PC-9 (cell line): ENCODE results near the gene ZSWIM5. TPM values are rescaled to one million over a fixed set of nuclear protein-coding genes. Genes with fewer than 3 reads are reported as not detected.

Experiments used
- BruUV-seq: library from RNA; stranded (reverse); fragments of 400-500 nt; replicated peaks from 2 replicates; lab custom pipeline; 2021; lab: Mats Ljungman, UMichigan
- CTCF ChIA-PET: fragments of 300-600 bp; sonication (Branson Sonifier 250); formaldehyde crosslinking; loops from one replicate; lab custom pipeline; 2022; ENCODE audit warnings: antibody characterized with exemption; lab: Charles Lee
- POLR2A ChIA-PET: fragments of 300-600 bp; sonication (Branson Sonifier 250); formaldehyde crosslinking; loops from one replicate; lab custom pipeline; 2022; ENCODE audit warnings: antibody characterized with exemption; ENCODE audit not compliant: unreplicated experiment; lab: Charles Lee
- DNase-seq, 2 experiments: peaks; one replicate each; pipeline versions ENCODE4 v3.0.0 to v3.0.0-alpha.2; 2015 to 2022; ENCODE audit warnings: mixed read lengths in 1 of 2
- H2AFZ ChIP-seq: fragments of 200-600 bp; sonication (generic); 2 replicates; pipeline ENCODE4 v1.8.1; 2017; ENCODE audit warnings: antibody characterized with exemption
- H3F3A ChIP-seq: fragments of 200-600 bp; sonication (generic); 2 replicates; pipeline ENCODE4 v1.8.1; 2017; ENCODE audit warnings: antibody characterized with exemption, mild to moderate bottlenecking, low read depth; ENCODE audit not compliant: insufficient read depth
- H3K27ac ChIP-seq: fragments of 200-600 bp; sonication (generic); 2 replicates; pipeline ENCODE4 v1.6.1; 2016; ENCODE audit warnings: mixed run types
- H3K27me3 ChIP-seq: fragments of 200-600 bp; sonication (generic); 2 replicates; pipeline ENCODE4 v1.6.1; 2016; ENCODE audit warnings: low read depth, mixed run types; ENCODE audit not compliant: insufficient read depth
- H3K36me3 ChIP-seq: fragments of 200-600 bp; sonication (generic); 2 replicates; pipeline ENCODE4 v1.6.1; 2016; ENCODE audit warnings: low read depth, mixed run types
- H3K4me1 ChIP-seq: fragments of 200-600 bp; sonication (generic); replicated peaks from 2 replicates; pipeline ENCODE4 v1.6.1; 2016; ENCODE audit warnings: mixed run types; ENCODE audit not compliant: insufficient read depth
- H3K4me2 ChIP-seq: fragments of 200-600 bp; sonication (generic); 2 replicates; pipeline ENCODE4 v1.6.1; 2017; ENCODE audit warnings: mixed run types
- H3K4me3 ChIP-seq: fragments of 200-600 bp; sonication (generic); 2 replicates; pipeline ENCODE4 v1.6.1; 2016; ENCODE audit warnings: mixed run types
- H3K79me2 ChIP-seq: fragments of 200-600 bp; sonication (generic); 2 replicates; pipeline ENCODE4 v1.6.1; 2017; ENCODE audit warnings: low read depth, mixed run types
- H3K9me2 ChIP-seq: fragments of 200-600 bp; sonication (generic); 2 replicates; pipeline ENCODE4 v1.8.1; 2017; ENCODE audit warnings: mild to moderate bottlenecking; ENCODE audit not compliant: insufficient read depth
- H3K9me3 ChIP-seq: fragments of 200-600 bp; sonication (generic); 2 replicates; pipeline ENCODE4 v1.8.1; 2016; ENCODE audit warnings: low read depth; ENCODE audit not compliant: insufficient read depth
- H4K20me1 ChIP-seq: fragments of 200-600 bp; sonication (generic); 2 replicates; pipeline ENCODE4 v1.8.1; 2017; ENCODE audit not compliant: insufficient read depth
- CTCF ChIP-seq: fragments of 200-600 bp; sonication (generic); conservative IDR thresholded peaks from 2 replicates; pipeline ENCODE4 v1.6.1; 2017; ENCODE audit warnings: mixed run types, antibody characterized with exemption, mild to moderate bottlenecking, moderate library complexity
- EZH2 ChIP-seq: fragments of 200-600 bp; sonication (generic); IDR thresholded peaks from 2 replicates; pipeline ENCODE4 v1.8.0; 2017; ENCODE audit warnings: antibody characterized with exemption, low read depth
- intact Hi-C: fragments of 100-400 bp; cut with micrococcal nuclease; formaldehyde crosslinking; loops from one replicate; pipeline ENCODE4 v1.10.0; 2022; ENCODE audit not compliant: unreplicated experiment
- total RNA-seq: library from RNA; stranded (reverse); gene quantifications from 2 replicates; pipeline ENCODE4 v1.2.3, GENCODE V29; 2021

The ZSWIM5 gene
- total RNA-seq, 1 experiment from 2014 or later: 0.50 TPM

DNA sequence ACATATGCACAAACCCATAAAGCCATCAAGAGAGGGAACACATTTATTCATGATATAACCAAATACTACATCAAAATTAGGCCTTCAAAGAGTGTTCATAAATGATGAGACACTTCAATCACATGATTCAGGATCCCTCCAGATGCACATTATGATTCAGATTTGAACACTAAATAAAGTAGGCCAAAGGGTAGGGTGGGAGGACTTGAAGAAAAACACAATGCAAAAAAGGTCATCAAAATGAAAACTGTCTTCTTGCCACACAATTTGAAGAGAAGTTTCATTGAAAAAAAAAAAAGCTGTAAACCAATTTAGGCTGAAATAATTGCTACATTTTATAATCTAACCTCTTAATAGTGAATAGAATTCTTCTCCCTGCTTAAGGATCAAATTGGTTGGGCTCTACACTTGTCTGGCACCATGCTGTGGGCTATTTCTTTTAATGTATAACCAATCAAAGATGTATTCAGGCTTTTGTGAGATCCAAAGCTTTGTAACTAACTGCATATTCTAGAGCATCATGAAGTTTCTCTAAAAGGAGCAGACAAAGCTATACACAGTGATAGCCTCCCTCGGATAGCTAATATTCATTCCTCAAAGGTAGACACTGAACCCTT lies 58.1 kb downstream of the ZSWIM5 start:
- ChIA-PET CTCF (no interaction called here), POLR2A (no interaction called here)
- Histone ChIP-seq H3F3A (no peaks in the 10 kb centered on the region), H3K27ac (no peak overlapping the region), H3K4me3 (no peak overlapping the region), H3K79me2 (no peaks in the 10 kb centered on the region), H3K9me3 (peaks cover 3% of the 10 kb centered on the region; the same call in 1 of the 2 replicates), H2AFZ (no peak overlapping the region), H3K4me1 (no peaks in the 10 kb centered on the region), H4K20me1 (no peaks in the 10 kb centered on the region), H3K27me3 (no peaks in the 10 kb centered on the region), H3K36me3 (no peaks in the 10 kb centered on the region), H3K9me2 (no peaks in the 10 kb centered on the region; the same call in 1 of the 2 replicates), H3K4me2 (no peak overlapping the region)
- DNase-seq: no peak
- no TSS peak for BruUV-seq
- no peak for TF ChIP-seq EZH2
- no peak for TF ChIP-seq CTCF
- intact Hi-C loops: no loop called here

GRCh38 chr1:45146833-45147232 lies 59.6 kb downstream of the ZSWIM5 start:
- POLR2A ChIA-PET: no interaction called here

DNA sequence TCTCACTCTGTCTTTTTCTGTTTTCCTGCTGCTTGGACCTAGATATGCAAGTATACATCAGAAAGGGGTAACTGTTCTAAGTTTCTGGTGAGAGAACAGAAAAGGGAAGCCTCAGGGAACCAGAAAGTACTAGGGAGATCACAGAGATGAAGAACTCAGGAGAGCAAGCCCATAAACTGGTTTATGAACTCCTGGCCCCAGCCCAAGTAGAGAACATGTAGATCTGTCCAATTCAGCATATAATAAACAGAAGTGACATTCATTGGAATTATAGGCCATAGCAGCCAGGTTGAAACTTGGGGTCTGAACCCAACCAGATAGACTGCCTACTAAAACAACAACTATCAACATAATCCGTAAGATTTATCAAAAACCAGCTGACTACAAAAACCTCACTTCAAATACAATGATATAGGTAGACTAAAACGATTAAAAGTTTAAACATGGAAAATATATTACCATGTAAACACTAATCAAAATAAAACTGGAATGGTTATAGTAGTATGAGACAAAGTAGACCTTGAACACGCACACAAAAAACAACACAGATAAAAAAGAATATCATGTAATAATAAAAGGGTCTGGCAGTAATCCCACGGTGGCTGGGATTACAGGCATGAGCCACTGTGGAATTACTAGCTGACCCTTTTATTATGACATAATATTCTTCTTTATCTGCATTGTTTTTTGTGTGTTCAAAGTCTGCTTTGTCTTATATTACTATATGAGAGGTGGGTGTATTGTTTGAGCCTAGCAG lies 65.0 kb downstream of the ZSWIM5 start:
- Histone ChIP-seq H3F3A (no peaks in the 10 kb centered on the region), H3K4me3 (no peak overlapping the region), H3K36me3 (no peaks in the 10 kb centered on the region), H3K4me1 (no peaks in the 10 kb centered on the region), H3K9me3 (no peaks in the 10 kb centered on the region), H3K4me2 (no peak overlapping the region), H3K27me3 (no peaks in the 10 kb centered on the region), H2AFZ (no peak overlapping the region), H3K27ac (no peak overlapping the region), H4K20me1 (no peaks in the 10 kb centered on the region), H3K79me2 (no peaks in the 10 kb centered on the region), H3K9me2 (no peaks in the 10 kb centered on the region)
- ChIA-PET POLR2A (interaction anchor here (0.6 kb wide), 1 partner anchor 499 kb away, joined by 5 read pairs; no protein-coding TSS in a partner anchor), CTCF (no interaction called here)
- intact Hi-C loops: no loop called here
- no peak for DNase-seq
- TF ChIP-seq CTCF: no peak
- no peak for TF ChIP-seq EZH2
- BruUV-seq: no TSS peak

More at GRCh38 chr1:45146833-45147232, 59.6 kb downstream of the ZSWIM5 start:
- Histone ChIP-seq H4K20me1 (no peaks in the 10 kb centered on the region), H3K4me2 (no peak overlapping the region), H3K79me2 (no peaks in the 10 kb centered on the region), H3K9me3 (peaks cover under 1% of the 10 kb centered on the region; the same call in 1 of the 2 replicates), H3K4me1 (no peaks in the 10 kb centered on the region), H3K36me3 (no peaks in the 10 kb centered on the region), H3K4me3 (no peak overlapping the region), H3K27me3 (no peaks in the 10 kb centered on the region), H2AFZ (no peak overlapping the region), H3F3A (no peaks in the 10 kb centered on the region), H3K27ac (no peak overlapping the region), H3K9me2 (no peaks in the 10 kb centered on the region)
- CTCF ChIA-PET: no interaction called here
- intact Hi-C loops: no loop called here
- DNase-seq: no peak
- no TSS peak for BruUV-seq
- TF ChIP-seq CTCF: no peak
- TF ChIP-seq EZH2: no peak
